HepG2 (cell line): ENCODE results near the gene MEF2D. TPM values are rescaled to one million over a fixed set of nuclear protein-coding genes. Genes with fewer than 3 reads are reported as not detected.
A peak's percentile ranks its signal among the peaks of the same experiment; 100 is the strongest.

ENCODE experiments used
- AFF4 ChIP-seq: sonication (generic); formaldehyde crosslinking; IDR thresholded peaks from 2 replicates; pipeline ENCODE4 v1.4.0; 2020; ENCODE audit warnings: missing genetic modification reagents
- AGO2 ChIP-seq: fragments of 200-400 bp; formaldehyde crosslinking; optimal IDR thresholded peaks from 2 replicates; pipeline ENCODE3; 2017; ENCODE audit warnings: mild to moderate bottlenecking, low read depth, low read length, moderate library complexity
- ARNTL ChIP-seq: sonication (generic); formaldehyde crosslinking; IDR thresholded peaks from 2 replicates; pipeline ENCODE4 v1.4.0; 2020; ENCODE audit warnings: mild to moderate bottlenecking, missing genetic modification reagents
- ATF3 ChIP-seq: sonication (generic); formaldehyde crosslinking; IDR thresholded peaks from 2 replicates; pipeline ENCODE4 v1.4.0; 2020; ENCODE audit warnings: missing genetic modification reagents
- EEA1 ChIP-seq: sonication (generic); formaldehyde crosslinking; IDR thresholded peaks from 2 replicates; pipeline ENCODE4 v1.5.1; 2020; ENCODE audit warnings: mild to moderate bottlenecking, missing genetic modification reagents, borderline replicate concordance
- HNF4G ChIP-seq, 2 experiments: sonication (generic) in 1 of 2; formaldehyde crosslinking in 1 of 2; IDR thresholded peaks; 2 replicates each; pipeline versions ENCODE4 v1.4.0 to v1.6.1; 2011 to 2020; ENCODE audit warnings: borderline replicate concordance in 2 of 2, low read depth in 2 of 2, mild to moderate bottlenecking in 2 of 2, low read length in 1 of 2, missing genetic modification reagents in 1 of 2, moderate library complexity in 1 of 2
- KLF16 ChIP-seq, 2 experiments: sonication (generic) in 1 of 2; formaldehyde crosslinking in 1 of 2; IDR thresholded peaks; 2 replicates each; pipeline versions ENCODE4 v1.6.1 to v1.8.0; 2016 to 2023; ENCODE audit warnings: missing genetic modification reagents in 2 of 2, missing compliant biosample characterization in 1 of 2
- LRRFIP1 ChIP-seq: sonication (generic); formaldehyde crosslinking; conservative IDR thresholded peaks from 2 replicates; pipeline ENCODE4 v1.4.0; 2020; ENCODE audit warnings: missing genetic modification reagents
- MYC ChIP-seq: sonication (generic); formaldehyde crosslinking; IDR thresholded peaks from 2 replicates; pipeline ENCODE4 v1.9.0; 2021; ENCODE audit warnings: missing genetic modification reagents, borderline replicate concordance
- PPARG ChIP-seq: conservative IDR thresholded peaks from 2 replicates; pipeline ENCODE4 v1.6.1; 2016; ENCODE audit warnings: missing biosample characterization, missing genetic modification reagents
- REL ChIP-seq: sonication (generic); formaldehyde crosslinking; conservative IDR thresholded peaks from 2 replicates; pipeline ENCODE4 v1.8.0; 2022; ENCODE audit warnings: mild to moderate bottlenecking, missing genetic modification reagents, moderate library complexity
- SP2 ChIP-seq: sonication (generic); formaldehyde crosslinking; IDR thresholded peaks from 2 replicates; pipeline ENCODE4 v1.5.1; 2020; ENCODE audit warnings: mild to moderate bottlenecking, missing genetic modification reagents
- SRSF1 ChIP-seq: fragments of 200-400 bp; formaldehyde crosslinking; optimal IDR thresholded peaks from 2 replicates; pipeline ENCODE3; 2017; ENCODE audit warnings: mild to moderate bottlenecking, low read depth, low read length, moderate library complexity
- TFAP4 ChIP-seq: sonication (generic); IDR thresholded peaks from 2 replicates; pipeline ENCODE4 v1.6.1; 2016; ENCODE audit warnings: low read depth, borderline replicate concordance
- ZNF441 ChIP-seq: sonication (generic); formaldehyde crosslinking; IDR thresholded peaks from 2 replicates; pipeline ENCODE4 v1.7.0; 2021; ENCODE audit warnings: missing genetic modification reagents, borderline replicate concordance
- ZNF496 ChIP-seq: sonication (generic); formaldehyde crosslinking; IDR thresholded peaks from 2 replicates; pipeline ENCODE4 v1.8.1; 2023; ENCODE audit warnings: mild to moderate bottlenecking, moderate library complexity, missing genetic modification reagents; ENCODE audit not compliant: insufficient replicate concordance
- ZNF550 ChIP-seq: sonication (generic); formaldehyde crosslinking; IDR thresholded peaks from 2 replicates; pipeline ENCODE4 v1.4.0; 2020; ENCODE audit warnings: mild to moderate bottlenecking, missing genetic modification reagents, borderline replicate concordance
- ZNF792 ChIP-seq: IDR thresholded peaks from 2 replicates; pipeline ENCODE4 v1.6.1; 2016
- ZNF83 ChIP-seq: sonication (generic); formaldehyde crosslinking; IDR thresholded peaks from 2 replicates; pipeline ENCODE4 v1.4.0; 2020; ENCODE audit warnings: missing genetic modification reagents, mild to moderate bottlenecking, borderline replicate concordance
- ZNF850 ChIP-seq: sonication (generic); formaldehyde crosslinking; conservative IDR thresholded peaks from 2 replicates; pipeline ENCODE4 v1.9.0; 2021; ENCODE audit warnings: mild to moderate bottlenecking, missing genetic modification reagents
- ZNF883 ChIP-seq: sonication (generic); formaldehyde crosslinking; IDR thresholded peaks from 2 replicates; pipeline ENCODE4 v1.5.1; 2020; ENCODE audit warnings: mild to moderate bottlenecking, missing genetic modification reagents; ENCODE audit errors: not compliant biosample characterization
- polyA plus RNA-seq, 8 experiments: library from polyadenylated mRNA; depleted of rRNA in 3 of 8; stranded (reverse) in 7 of 8; unstranded in 1 of 8; fragments of >200 nt; fragmentation: Illumina TruSeq in 4 of 8; extraction: Trizol in 4 of 8; gene quantifications; 2 replicates each; pipeline versions ENCODE4 v1.2.1 to v1.2.3, GENCODE V29; 2011 to 2016; ENCODE audit warnings: low read depth in 4 of 8, missing spikeins in 1 of 8, mixed read lengths in 1 of 8; ENCODE audit not compliant: insufficient read depth in 1 of 8
- total RNA-seq, 5 experiments: library from RNA; depleted of rRNA; stranded (reverse); fragments of >200 nt; fragmentation: Illumina TruSeq; extraction: Trizol; gene quantifications; 2 replicates each; pipeline ENCODE4 v1.2.3, GENCODE V29; 2016; ENCODE audit warnings: low read depth in 1 of 5

The MEF2D gene
- total and polyA plus RNA-seq, 2 of the 13 experiments (the other 11 are each of a cell fraction or from before 2014, with no cell fraction given): 1.6 to 3.9 TPM

DNA sequence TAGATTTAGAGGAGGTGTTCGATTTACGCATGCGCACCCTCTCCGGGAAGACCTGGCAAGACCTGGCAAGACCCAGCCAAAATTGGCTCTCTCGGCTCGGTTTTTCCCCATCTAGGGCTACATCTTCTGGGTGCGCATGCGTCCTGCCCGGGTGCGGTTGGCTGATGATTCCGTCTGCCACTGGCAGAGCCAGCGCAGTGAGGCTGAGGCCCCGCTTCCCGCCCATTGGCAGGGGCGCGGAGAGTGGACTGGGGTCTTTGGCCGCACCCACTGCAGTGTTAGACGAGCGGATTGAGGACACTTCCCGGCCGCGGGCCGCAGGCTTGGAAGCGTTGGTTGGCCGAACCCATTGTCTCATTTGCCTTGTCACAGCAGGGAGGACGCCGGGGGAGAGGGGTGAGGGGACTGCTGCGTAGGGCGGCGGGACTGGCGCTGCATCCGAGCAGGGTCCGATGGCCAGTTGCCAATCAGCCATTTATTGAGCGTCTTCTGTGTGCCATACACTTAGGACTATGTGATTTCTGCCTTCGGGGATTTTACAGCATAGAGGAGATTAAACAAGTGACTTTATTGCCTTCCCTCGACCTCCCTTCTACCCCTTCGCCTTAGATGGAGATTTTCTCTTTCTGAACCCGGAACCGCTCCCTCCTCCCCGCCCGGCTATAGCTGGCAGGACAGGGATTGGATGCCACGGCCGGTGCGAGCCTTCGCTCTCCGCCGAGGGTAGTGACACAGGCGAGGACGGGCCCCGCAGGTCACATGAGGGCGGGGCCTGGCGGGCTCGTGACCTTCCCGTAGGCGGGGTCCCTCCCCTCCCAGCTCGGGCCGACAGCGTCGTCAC, 43.7 kb downstream of the MEF2D start (continued):
- TF ChIP-seq AFF4 (CRISPR knock-in tag) (no peak), TFAP4 (no peak; the same call in 1 of the 2 replicates), MYC (peak; percentile 90), ZNF441 (no peak; the same call in 1 of the 2 replicates), HNF4G (IDR thresholded peaks at IDR 0.05; ENCODE audit: borderline replicate concordance, low read depth, low read length) (no peak), HNF4G (CRISPR knock-in tag; IDR thresholded peaks at IDR 0.05; ENCODE audit: borderline replicate concordance, low read depth) (no peak), ZNF550 (CRISPR knock-in tag) (no peak), REL (CRISPR knock-in tag) (no peak), ZNF850 (no peak), ARNTL (CRISPR knock-in tag) (peak; percentile 89; the same call in 1 of the 2 replicates), SP2 (CRISPR knock-in tag) (peak; percentile 69), KLF16 (CRISPR knock-in tag; IDR thresholded peaks at IDR 0.05) (peak in 1 of 2 experiments; percentile 59; a peak in 1 of 4 replicates), ZNF496 (CRISPR knock-in tag) (no peak), PPARG (CRISPR knock-in tag) (no peak; the same call in 1 of the 2 replicates), ZNF83 (no peak), LRRFIP1 (no peak), ATF3 (CRISPR knock-in tag) (0 out of 2 replicates have a peak, but pooled peaks have one; percentile 5), EEA1 (CRISPR knock-in tag) (0 out of 2 replicates have a peak, but pooled peaks have one; percentile 20), SRSF1 (no peak), ZNF792 (CRISPR knock-in tag) (no peak; the same call in 1 of the 2 replicates), AGO2 (peak; percentile 91), ZNF883 (peak; percentile 57)
